ENCODE results near the gene RAD52. TPM values are rescaled to one million over a fixed set of nuclear protein-coding genes. Genes with fewer than 3 reads are reported as not detected.

The RAD52 gene
- total and polyA plus RNA-seq, 12 donors = 4.1 to 14.8 (median 6.1) TPM

GRCh38 chr12:904010-904414 lies 45.5 kb downstream of the RAD52 start:
- ATAC-seq (no peak), DNase-seq (no peak)
- intact Hi-C loops (cut with DNase I) = no loop called here
- Histone ChIP-seq H3K27ac (peak overlapping the region in 1 of 10 donors; percentile 26), H3K27me3 (no peaks in the 10 kb centered on the region), H3K9me3 (no peaks in the 10 kb centered on the region), H3K4me3 (no peak overlapping the region), H3K4me1 (peaks cover 0 to 24% (median 13%) of the 10 kb centered on the region in 9 donors), H3K36me3 (peaks cover 0 to 100% (median 74%) of the 10 kb centered on the region in 9 donors)
- 49 to 50% methylated on average over 5 of the region's 5 CpGs for WGBS, 2 donors
- TF ChIP-seq CTCF (IDR thresholded peaks at IDR 0.05) = no peak

GRCh38 chr12:903055-903454 lies 46.4 kb downstream of the RAD52 start:
- H3K27me3 ChIP-seq = no peaks in the 10 kb centered on the region
- no peak for TF ChIP-seq CTCF (IDR thresholded peaks at IDR 0.05)
- WGBS, 2 donors = 86% methylated on average over 5 of the region's 5 CpGs
- no peak for DNase-seq
- H3K4me3 ChIP-seq = no peak overlapping the region
- intact Hi-C loops (cut with DNase I) = no loop called here
- H3K36me3 ChIP-seq = peaks cover 3 to 100% (median 76%) of the 10 kb centered on the region in 9 donors
- peak overlapping the region in 1 of 10 donors; percentile 26 for H3K27ac ChIP-seq
- H3K9me3 ChIP-seq = no peaks in the 10 kb centered on the region
- ATAC-seq = no peak
- peaks cover 0 to 24% (median 13%) of the 10 kb centered on the region in 9 donors for H3K4me1 ChIP-seq

GRCh38 chr12:902581-902980 lies 46.9 kb downstream of the RAD52 start:
- Histone ChIP-seq H3K4me1 (peaks cover 0 to 24% (median 13%) of the 10 kb centered on the region in 9 donors), H3K27ac (no peak overlapping the region), H3K4me3 (no peak overlapping the region), H3K36me3 (peaks cover 3 to 100% (median 74%) of the 10 kb centered on the region in 9 donors), H3K9me3 (no peaks in the 10 kb centered on the region), H3K27me3 (no peaks in the 10 kb centered on the region)
- ATAC-seq (no peak), DNase-seq (no peak)
- no peak for TF ChIP-seq CTCF (IDR thresholded peaks at IDR 0.05)
- intact Hi-C loops (cut with DNase I) = no loop called here
- 89 to 90% methylated on average over 3 of the region's 3 CpGs for WGBS, 2 donors

- intact Hi-C loops (cut with DNase I) = no loop called here
- no peak for TF ChIP-seq CTCF (IDR thresholded peaks at IDR 0.05)
- no peak for ATAC-seq
- no peak for DNase-seq
- H3K36me3 ChIP-seq = peaks cover 3 to 100% (median 89%) of the 10 kb centered on the region in 9 donors
- 82 to 83% methylated on average over 4 of the region's 4 CpGs for WGBS, 2 donors
- H3K27me3 ChIP-seq = no peaks in the 10 kb centered on the region
- H3K27ac ChIP-seq = no peak overlapping the region
- H3K4me3 ChIP-seq = no peak overlapping the region
- no peaks in the 10 kb centered on the region for H3K9me3 ChIP-seq
- no peaks in the 10 kb centered on the region for H3K4me1 ChIP-seq
Measured at GRCh38 chr12:897386-897785, 52.1 kb downstream of the RAD52 start.
